OCI-LY3 (cell line): Measurements from ENCODE around the gene FAM180B.

Source experiments
- CTCF ChIP-seq: fragments of 200-600, 300-600 bp; sonication (generic); IDR thresholded peaks from 2 replicates; pipeline ENCODE4 v1.5.1; 2014; ENCODE audit warnings: antibody characterized with exemption, low read length, low read depth
- EZH2phosphoT487 ChIP-seq: fragments of 200-600 bp; shearing (Covaris generic); IDR thresholded peaks from 2 replicates; pipeline ENCODE4 v1.6.1; 2018; ENCODE audit warnings: antibody characterized with exemption, mixed run types, low read depth

DNA sequence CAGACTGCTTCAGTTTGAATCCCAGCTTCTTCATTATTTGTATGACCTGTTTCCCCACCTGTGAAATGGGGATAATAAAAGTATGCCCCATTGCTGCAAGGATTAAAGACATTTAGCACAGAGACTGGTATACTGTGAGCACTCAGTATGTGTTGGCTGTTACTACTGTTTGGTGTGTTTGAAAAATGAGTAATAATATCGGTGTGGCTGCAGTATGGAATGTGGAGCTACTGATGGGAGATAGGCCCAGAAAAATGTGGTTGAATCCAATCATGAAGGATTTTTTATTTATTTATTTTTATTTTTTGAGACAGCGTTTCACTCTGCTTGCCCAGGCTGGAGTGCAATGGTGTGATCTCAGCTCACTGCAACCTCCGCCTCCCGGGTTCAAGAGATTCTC lies 16.8 kb downstream of the FAM180B start:
- TF ChIP-seq CTCF (no peak), EZH2phosphoT487 (no peak)
